ENCODE results near the gene GLCCI1.

Gene GLCCI1

DNA sequence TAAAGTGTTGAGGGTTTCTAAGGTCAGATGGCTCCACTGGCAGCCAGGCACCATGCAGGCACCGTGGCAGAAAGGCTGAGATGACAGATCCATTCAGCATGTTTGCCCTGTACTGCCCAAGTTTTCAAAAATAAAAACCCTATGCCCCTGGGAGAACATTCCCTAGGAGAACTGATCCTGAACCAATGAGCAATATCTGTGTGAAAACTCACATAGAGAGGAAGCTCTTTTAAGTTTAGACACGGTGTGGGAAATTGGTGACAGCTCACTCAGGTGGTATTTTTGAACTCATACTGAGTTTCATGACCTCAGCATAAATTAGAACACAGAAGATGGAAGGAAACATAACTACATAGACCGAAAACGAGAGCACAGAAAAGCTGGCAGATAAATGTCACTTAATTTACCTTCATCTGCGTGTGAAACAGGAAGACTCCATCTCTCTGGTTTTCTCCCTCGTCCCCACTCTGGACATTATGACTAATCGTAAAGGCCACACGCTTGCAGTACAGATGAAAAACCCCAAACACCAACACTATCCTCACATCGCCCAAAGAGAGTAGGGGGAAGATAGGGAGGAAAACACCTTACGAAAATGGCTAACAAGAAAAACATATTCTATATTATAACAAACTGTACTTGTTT, 165.6 kb downstream of the GLCCI1 start:
- peak; percentile 34 for DNase-seq

DNA sequence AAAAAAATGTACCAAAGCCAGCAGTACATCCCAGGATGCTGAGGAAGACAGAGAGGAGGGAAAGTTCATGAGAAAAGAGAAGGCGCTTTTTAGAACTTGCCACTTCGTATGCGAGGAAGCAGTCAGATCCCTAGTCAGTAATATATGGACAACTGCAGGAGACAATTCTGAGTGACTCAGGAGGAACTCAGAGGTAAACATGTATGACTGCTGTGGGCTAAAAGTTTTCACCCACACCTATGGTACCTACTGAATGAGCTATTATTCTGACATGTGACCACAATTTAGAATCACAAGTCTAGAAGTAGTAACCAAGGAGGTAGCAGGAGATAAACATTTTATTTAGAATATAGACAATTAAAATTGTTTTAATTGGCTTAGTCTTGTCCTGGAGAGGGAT, 166.8 kb downstream of the GLCCI1 start:
- no peak for DNase-seq

GRCh38 chr7:8136051-8136730, 167.6 kb downstream of the GLCCI1 start:
- DNase-seq: no peak
